ENCODE measurements around the gene TULP3. TPM values are rescaled to one million over a fixed set of nuclear protein-coding genes. Genes with fewer than 3 reads are reported as not detected.

Gene TULP3
- total and polyA plus RNA-seq, 8 donors = 4.1 to 9.0 (median 6.0) TPM

DNA sequence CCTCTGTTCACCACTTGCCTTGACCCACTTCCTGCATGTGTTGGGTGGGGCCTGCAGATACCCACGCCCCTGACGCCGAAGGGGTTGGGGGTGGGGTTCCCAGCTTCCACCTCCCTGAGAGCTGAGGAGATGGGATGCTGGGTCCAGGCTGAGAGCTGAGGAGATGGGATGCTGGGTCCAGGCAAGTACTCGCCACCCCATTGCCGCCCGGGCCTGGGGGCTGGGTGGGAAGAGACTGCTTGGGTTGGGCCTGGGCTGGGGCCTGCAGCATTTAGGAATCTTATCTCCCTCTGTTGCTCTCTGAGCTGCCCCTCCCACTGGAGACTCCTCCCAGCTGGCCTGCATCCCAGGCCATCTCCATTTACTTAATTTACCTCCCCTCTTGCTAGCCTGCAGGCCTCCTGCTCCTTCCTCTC is 85.9 kb downstream of the TULP3 start:
- peaks cover 0 to 3% (median 2%) of the 10 kb centered on the region in 3 donors for H3K4me1 ChIP-seq
- no peaks in the 10 kb centered on the region for H3K27me3 ChIP-seq
- TF ChIP-seq, protein P1, sequence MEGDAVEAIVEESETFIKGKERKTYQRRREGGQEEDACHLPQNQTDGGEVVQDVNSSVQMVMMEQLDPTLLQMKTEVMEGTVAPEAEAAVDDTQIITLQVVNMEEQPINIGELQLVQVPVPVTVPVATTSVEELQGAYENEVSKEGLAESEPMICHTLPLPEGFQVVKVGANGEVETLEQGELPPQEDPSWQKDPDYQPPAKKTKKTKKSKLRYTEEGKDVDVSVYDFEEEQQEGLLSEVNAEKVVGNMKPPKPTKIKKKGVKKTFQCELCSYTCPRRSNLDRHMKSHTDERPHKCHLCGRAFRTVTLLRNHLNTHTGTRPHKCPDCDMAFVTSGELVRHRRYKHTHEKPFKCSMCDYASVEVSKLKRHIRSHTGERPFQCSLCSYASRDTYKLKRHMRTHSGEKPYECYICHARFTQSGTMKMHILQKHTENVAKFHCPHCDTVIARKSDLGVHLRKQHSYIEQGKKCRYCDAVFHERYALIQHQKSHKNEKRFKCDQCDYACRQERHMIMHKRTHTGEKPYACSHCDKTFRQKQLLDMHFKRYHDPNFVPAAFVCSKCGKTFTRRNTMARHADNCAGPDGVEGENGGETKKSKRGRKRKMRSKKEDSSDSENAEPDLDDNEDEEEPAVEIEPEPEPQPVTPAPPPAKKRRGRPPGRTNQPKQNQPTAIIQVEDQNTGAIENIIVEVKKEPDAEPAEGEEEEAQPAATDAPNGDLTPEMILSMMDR (IDR thresholded peaks at IDR 0.05) = no peak
- ATAC-seq = no peak
- H3K36me3 ChIP-seq = no peaks in the 10 kb centered on the region
- no peak overlapping the region for H3K4me3 ChIP-seq
- H3K9me3 ChIP-seq = no peaks in the 10 kb centered on the region
- H3K27ac ChIP-seq = no peak overlapping the region
- intact Hi-C loops (cut with DNase I) = no loop called here
- no peak for DNase-seq
- no peak for FAIRE-seq
- WGBS, 2 donors = 70 to 71% methylated on average over 6 of the region's 6 CpGs

DNA sequence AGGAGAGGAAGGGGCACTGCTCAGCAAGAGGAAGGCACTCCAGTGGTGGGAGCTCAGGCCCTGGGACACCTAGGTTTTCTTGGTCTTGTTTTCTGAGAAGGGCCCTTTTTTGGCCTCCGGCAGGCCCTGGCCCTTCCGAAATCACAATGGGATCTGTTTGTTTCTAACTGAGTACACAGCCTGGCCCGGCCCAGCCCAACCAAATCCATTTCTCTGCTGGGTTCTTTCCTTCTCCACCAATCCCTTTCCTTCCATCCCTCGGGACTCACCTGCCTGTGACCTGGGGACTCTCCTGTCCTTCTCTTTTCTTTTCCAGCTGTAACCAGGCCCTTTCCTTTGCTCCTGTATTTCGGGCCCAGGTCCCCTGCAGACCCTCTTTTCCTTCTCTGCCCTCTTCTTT is 87.1 kb downstream of the TULP3 start:
- Histone ChIP-seq H3K27me3 (no peaks in the 10 kb centered on the region), H3K27ac (no peak overlapping the region), H3K9me3 (no peaks in the 10 kb centered on the region), H3K4me3 (no peak overlapping the region), H3K36me3 (no peaks in the 10 kb centered on the region), H3K4me1 (peaks cover 6 to 14% (median 11%) of the 10 kb centered on the region in 3 donors)
- TF ChIP-seq, protein P1 (IDR thresholded peaks at IDR 0.05) = no peak
- intact Hi-C loops (cut with DNase I) = no loop called here
- DNase-seq = no peak
- no peak for ATAC-seq
- 73 to 81% methylated on average over 5 of the region's 5 CpGs for WGBS, 2 donors
- no peak for FAIRE-seq

DNA sequence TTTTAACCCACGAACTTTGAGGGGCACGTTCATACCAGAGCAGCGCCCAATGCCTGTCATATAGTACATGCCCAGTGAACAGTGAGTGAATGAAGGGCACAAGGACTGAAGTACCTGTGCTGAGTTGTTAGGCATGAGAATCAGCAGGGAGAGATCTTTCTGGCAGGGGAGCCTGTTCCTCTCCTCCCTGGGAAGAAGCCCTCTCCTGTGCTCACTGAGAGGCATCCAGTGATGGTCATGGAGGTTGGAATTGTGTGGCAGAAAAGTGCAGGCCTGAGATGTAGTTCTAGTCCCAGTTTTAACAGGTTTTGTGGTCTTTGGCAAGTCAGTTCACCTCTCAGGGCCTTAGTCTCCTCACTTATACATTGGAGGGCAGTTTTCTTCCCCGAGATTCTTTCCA is 89.1 kb downstream of the TULP3 start:
- Histone ChIP-seq H3K4me1 (peaks cover 6 to 18% (median 14%) of the 10 kb centered on the region in 3 donors), H3K4me3 (no peak overlapping the region), H3K27ac (no peak overlapping the region), H3K27me3 (no peaks in the 10 kb centered on the region), H3K9me3 (no peaks in the 10 kb centered on the region), H3K36me3 (no peaks in the 10 kb centered on the region)
- ATAC-seq = no peak
- FAIRE-seq = no peak
- TF ChIP-seq, protein P1 (IDR thresholded peaks at IDR 0.05) = no peak
- 94 to 96% methylated on average over 4 of the region's 4 CpGs for WGBS, 2 donors
- DNase-seq = no peak
- intact Hi-C loops (cut with DNase I) = no loop called here

DNA sequence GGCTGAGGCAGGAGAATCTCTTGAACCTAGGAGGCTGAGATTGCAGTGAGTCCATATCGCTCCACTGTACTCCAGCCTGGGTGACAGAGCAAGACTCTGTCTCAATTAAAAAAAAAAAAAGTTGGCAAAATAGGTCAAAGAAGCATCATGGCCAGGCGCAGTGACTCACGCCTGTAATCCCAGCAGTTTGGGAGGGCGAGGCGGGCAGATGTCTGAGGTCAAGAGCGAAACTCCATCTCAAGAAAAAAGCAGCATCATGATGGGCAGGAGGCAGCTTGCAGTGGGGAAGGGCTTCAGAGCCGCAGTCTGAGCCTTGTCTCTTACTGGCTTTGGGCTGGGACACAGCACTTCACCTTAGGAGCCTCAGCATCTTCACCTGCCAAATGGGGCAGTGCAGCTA is 89.9 kb downstream of the TULP3 start:
- H3K4me3 ChIP-seq = no peak overlapping the region
- TF ChIP-seq, protein P1 (IDR thresholded peaks at IDR 0.05) = no peak
- no peak for DNase-seq
- no peak for FAIRE-seq
- ATAC-seq = no peak
- peaks cover 6 to 18% (median 14%) of the 10 kb centered on the region in 3 donors for H3K4me1 ChIP-seq
- no peaks in the 10 kb centered on the region for H3K27me3 ChIP-seq
- 83 to 89% methylated on average over 7 of the region's 7 CpGs for whole genome bisulfite sequencing, 2 donors
- no peak overlapping the region for H3K27ac ChIP-seq
- no peaks in the 10 kb centered on the region for H3K36me3 ChIP-seq
- H3K9me3 ChIP-seq = no peaks in the 10 kb centered on the region
- intact Hi-C loops (cut with DNase I) = no loop called here

DNA sequence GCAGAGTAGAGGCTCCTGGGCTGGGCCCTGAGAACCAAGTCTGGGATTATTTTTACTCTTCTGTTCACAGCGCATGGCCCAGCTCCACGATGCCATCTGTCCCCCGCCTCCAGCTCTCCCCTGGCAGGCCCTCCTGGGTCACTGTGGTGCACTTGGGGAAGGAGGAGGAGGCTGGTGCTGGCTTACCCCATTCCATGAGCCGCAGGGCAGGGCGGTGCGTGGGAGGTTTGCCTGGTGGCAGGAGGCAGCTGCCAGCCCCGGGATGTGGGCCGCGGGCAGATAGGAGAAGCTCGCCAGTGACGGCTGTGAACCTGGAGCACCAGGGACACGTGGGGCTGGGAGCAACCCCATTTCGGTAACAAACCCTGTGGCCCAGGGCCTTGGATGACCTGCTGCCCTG is 91.7 kb downstream of the TULP3 start:
- WGBS, 2 donors = 46 to 60% methylated on average over 13 of the region's 13 CpGs
- DNase-seq (peak; percentile 79 to 98 (median 94)), ATAC-seq (peak; percentile 92 to 97 (median 96)), FAIRE-seq (no peak)
- Histone ChIP-seq H3K4me1 (peaks cover 6 to 18% (median 14%) of the 10 kb centered on the region in 3 donors), H3K27me3 (no peaks in the 10 kb centered on the region), H3K27ac (peak overlapping the region; percentile 41 to 69 (median 59)), H3K36me3 (no peaks in the 10 kb centered on the region), H3K9me3 (no peaks in the 10 kb centered on the region), H3K4me3 (no peak overlapping the region)
- TF ChIP-seq, protein P1 (IDR thresholded peaks at IDR 0.05) = no peak
- intact Hi-C loops (cut with DNase I) = no loop called here
